HepG2 (cell line): ENCODE data around the gene SEC14L5. TPM values are rescaled to one million over a fixed set of nuclear protein-coding genes. Genes with fewer than 3 reads are reported as not detected.

Experiments
- BORCS8-MEF2B ChIP-seq: sonication (generic); formaldehyde crosslinking; IDR thresholded peaks from 2 replicates; pipeline ENCODE4 v1.8.0; 2022; ENCODE audit warnings: mild to moderate bottlenecking, missing genetic modification reagents
- GTF3A ChIP-seq: sonication (generic); formaldehyde crosslinking; conservative IDR thresholded peaks from 2 replicates; pipeline ENCODE4 v1.4.0; 2020; ENCODE audit warnings: mild to moderate bottlenecking, missing genetic modification reagents
- IRF2 ChIP-seq: IDR thresholded peaks from 2 replicates; pipeline ENCODE4 v1.6.1; 2018; ENCODE audit warnings: missing genetic modification reagents, missing compliant biosample characterization
- JARID2 ChIP-seq: sonication (generic); formaldehyde crosslinking; IDR thresholded peaks from 2 replicates; pipeline ENCODE4 v1.8.1; 2023; ENCODE audit warnings: missing genetic modification reagents, inconsistent platforms; ENCODE audit not compliant: insufficient replicate concordance
- MATR3 ChIP-seq: sonication (generic); formaldehyde crosslinking; IDR thresholded peaks from 2 replicates; pipeline ENCODE4 v1.4.0; 2020; ENCODE audit warnings: missing genetic modification reagents
- NCOA2 ChIP-seq: sonication (generic); formaldehyde crosslinking; IDR thresholded peaks from 2 replicates; pipeline ENCODE4 v1.8.0; 2022; ENCODE audit warnings: inconsistent platforms
- PCBP2 ChIP-seq: fragments of 200-400 bp; formaldehyde crosslinking; optimal IDR thresholded peaks from 2 replicates; pipeline ENCODE3; 2018; ENCODE audit warnings: low read length, low read depth; ENCODE audit not compliant: poor library complexity, severe bottlenecking
- SETDB1 ChIP-seq: sonication (generic); formaldehyde crosslinking; IDR thresholded peaks from 2 replicates; pipeline ENCODE4 v1.5.1; 2020; ENCODE audit warnings: missing genetic modification reagents, mild to moderate bottlenecking, borderline replicate concordance
- SMAD1 ChIP-seq: sonication (generic); formaldehyde crosslinking; IDR thresholded peaks from 2 replicates; pipeline ENCODE4 v1.4.0; 2020; ENCODE audit warnings: missing genetic modification reagents, low read depth, mild to moderate bottlenecking, borderline replicate concordance
- SMAD9 ChIP-seq: sonication (generic); formaldehyde crosslinking; IDR thresholded peaks from 2 replicates; pipeline ENCODE4 v1.5.1; 2020; ENCODE audit warnings: mild to moderate bottlenecking, missing genetic modification reagents
- ZMYM3 ChIP-seq: sonication (generic); formaldehyde crosslinking; IDR thresholded peaks from 2 replicates; pipeline ENCODE4 v1.5.1; 2020; ENCODE audit warnings: mild to moderate bottlenecking, missing genetic modification reagents
- ZNF160 ChIP-seq: sonication (generic); formaldehyde crosslinking; IDR thresholded peaks from 2 replicates; pipeline ENCODE4 v1.8.0; 2022; ENCODE audit warnings: mild to moderate bottlenecking, inconsistent platforms, missing genetic modification reagents
- ZNF556 ChIP-seq: sonication (generic); formaldehyde crosslinking; IDR thresholded peaks from 2 replicates; pipeline ENCODE4 v1.4.0; 2020; ENCODE audit warnings: mild to moderate bottlenecking, missing genetic modification reagents, borderline replicate concordance
- ZNF589 ChIP-seq: sonication (generic); formaldehyde crosslinking; conservative IDR thresholded peaks from 2 replicates; pipeline ENCODE4 v1.8.0; 2022; ENCODE audit warnings: mild to moderate bottlenecking, moderate library complexity, missing genetic modification reagents
- ZSCAN25 ChIP-seq: sonication (generic); formaldehyde crosslinking; IDR thresholded peaks from 2 replicates; pipeline ENCODE4 v1.8.0; 2022; ENCODE audit warnings: mild to moderate bottlenecking, missing genetic modification reagents
- polyA plus RNA-seq, 8 experiments: library from polyadenylated mRNA; depleted of rRNA in 3 of 8; stranded (reverse) in 7 of 8; unstranded in 1 of 8; fragments of >200 nt; fragmentation: Illumina TruSeq in 4 of 8; extraction: Trizol in 4 of 8; gene quantifications; 2 replicates each; pipeline versions ENCODE4 v1.2.1 to v1.2.3, GENCODE V29; 2011 to 2016; ENCODE audit warnings: low read depth in 4 of 8, missing spikeins in 1 of 8, mixed read lengths in 1 of 8; ENCODE audit not compliant: insufficient read depth in 1 of 8
- total RNA-seq, 5 experiments: library from RNA; depleted of rRNA; stranded (reverse); fragments of >200 nt; fragmentation: Illumina TruSeq; extraction: Trizol; gene quantifications; 2 replicates each; pipeline ENCODE4 v1.2.3, GENCODE V29; 2016; ENCODE audit warnings: low read depth in 1 of 5
- TF ChIP-seq, protein P1 (sequence below): sonication (generic); formaldehyde crosslinking; IDR thresholded peaks from 2 replicates; pipeline ENCODE4 v1.5.1; 2020; ENCODE audit warnings: mild to moderate bottlenecking, missing genetic modification reagents
- TF ChIP-seq, protein P2 (sequence below): sonication (generic); formaldehyde crosslinking; IDR thresholded peaks from 2 replicates; pipeline ENCODE4 v1.5.0; 2020; ENCODE audit warnings: missing genetic modification reagents
- TF ChIP-seq, protein P3 (sequence below): IDR thresholded peaks from 2 replicates; pipeline ENCODE4 v1.6.1; 2016; ENCODE audit warnings: mild to moderate bottlenecking, missing biosample characterization, missing genetic modification reagents
- TF ChIP-seq, protein P4 (sequence below): sonication (generic); formaldehyde crosslinking; IDR thresholded peaks from 2 replicates; pipeline ENCODE4 v1.5.0; 2020; ENCODE audit warnings: missing genetic modification reagents, mild to moderate bottlenecking, borderline replicate concordance
- TF ChIP-seq, protein P5 (sequence below): sonication (generic); formaldehyde crosslinking; IDR thresholded peaks from 2 replicates; pipeline ENCODE4 v1.8.0; 2022; ENCODE audit warnings: missing genetic modification reagents, low read depth, mild to moderate bottlenecking, borderline replicate concordance

The SEC14L5 gene
- total and polyA plus RNA-seq, 2 of the 13 experiments (the other 11 are each of a cell fraction or from before 2014, with no cell fraction given): 0.40 to 0.42 TPM

DNA sequence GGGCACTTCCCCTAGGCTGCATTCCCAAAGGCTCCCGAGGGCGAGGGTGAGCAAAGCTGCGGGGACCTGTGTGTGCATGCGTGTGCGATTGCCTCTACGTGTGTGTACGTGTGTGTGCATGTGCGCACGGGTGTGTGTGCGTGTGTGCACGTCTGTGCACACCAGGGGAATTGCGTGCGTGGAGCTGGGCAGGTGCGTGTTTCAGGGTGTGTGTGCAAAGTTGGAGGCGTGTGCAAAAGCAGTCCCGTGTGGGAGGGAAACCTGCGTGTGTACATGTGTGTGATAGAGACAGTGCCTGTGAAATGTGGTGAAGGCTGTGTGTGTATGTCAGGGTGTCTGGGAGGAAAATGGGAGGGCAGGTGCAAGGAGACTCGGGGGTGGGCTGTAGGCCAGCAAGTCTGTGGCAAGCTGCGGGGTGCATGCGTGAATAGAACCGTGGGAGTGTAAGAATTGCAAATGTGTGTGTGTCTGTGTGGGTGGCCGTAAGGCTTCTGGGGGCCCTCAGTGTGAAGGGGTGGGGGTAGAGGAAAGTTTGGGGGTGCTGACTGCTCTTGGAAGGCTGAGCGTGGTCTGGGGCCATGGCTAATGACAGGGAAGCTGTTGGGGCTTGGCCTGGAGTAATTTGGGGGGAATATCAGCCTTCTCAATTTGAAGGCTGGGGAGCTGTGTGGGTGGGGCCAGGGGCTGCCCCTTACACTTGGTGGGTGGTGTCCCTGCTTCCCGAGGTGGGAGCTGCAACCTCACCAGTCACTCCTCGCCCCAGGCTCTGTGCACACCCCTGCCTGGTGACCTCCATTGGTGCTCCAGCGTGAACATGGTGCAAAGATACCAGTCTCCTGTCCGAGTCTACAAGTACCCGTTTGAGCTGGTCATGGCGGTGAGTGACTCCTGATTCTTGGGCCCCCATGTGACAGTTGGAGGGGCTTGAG is 644 bp downstream of the SEC14L5 start (continued):
- TF ChIP-seq GTF3A (CRISPR knock-in tag): 0 out of 2 replicates have a peak, but pooled peaks have one; percentile 60
- TF ChIP-seq ZNF160: 0 out of 2 replicates have a peak, but pooled peaks have one; percentile 41
- TF ChIP-seq ZMYM3: peak; percentile 62
- TF ChIP-seq, protein P1, sequence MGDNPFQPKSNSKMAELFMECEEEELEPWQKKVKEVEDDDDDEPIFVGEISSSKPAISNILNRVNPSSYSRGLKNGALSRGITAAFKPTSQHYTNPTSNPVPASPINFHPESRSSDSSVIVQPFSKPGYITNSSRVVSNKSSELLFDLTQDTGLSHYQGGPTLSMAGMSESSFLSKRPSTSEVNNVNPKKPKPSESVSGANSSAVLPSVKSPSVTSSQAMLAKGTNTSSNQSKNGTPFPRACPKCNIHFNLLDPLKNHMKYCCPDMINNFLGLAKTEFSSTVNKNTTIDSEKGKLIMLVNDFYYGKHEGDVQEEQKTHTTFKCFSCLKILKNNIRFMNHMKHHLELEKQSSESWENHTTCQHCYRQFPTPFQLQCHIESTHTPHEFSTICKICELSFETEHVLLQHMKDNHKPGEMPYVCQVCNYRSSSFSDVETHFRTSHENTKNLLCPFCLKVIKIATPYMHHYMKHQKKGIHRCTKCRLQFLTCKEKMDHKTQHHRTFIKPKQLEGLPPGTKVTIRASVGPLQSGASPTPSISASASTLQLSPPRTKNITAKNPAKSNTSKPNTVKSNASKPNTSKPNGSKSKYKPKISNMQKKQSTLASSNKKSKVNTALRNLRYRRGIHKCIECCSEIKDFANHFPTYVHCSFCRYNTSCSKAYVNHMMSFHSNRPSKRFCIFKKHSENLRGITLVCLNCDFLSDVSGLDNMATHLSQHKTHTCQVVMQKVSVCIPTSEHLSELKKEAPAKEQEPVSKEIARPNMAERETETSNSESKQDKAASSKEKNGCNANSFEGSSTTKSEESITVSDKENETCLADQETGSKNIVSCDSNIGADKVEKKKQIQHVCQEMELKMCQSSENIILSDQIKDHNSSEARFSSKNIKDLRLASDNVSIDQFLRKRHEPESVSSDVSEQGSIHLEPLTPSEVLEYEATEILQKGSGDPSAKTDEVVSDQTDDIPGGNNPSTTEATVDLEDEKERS (CRISPR knock-in tag): peak; percentile 28; the same call in 1 of the 2 replicates
- no peak for TF ChIP-seq SETDB1 (CRISPR knock-in tag)
- TF ChIP-seq, protein P2, sequence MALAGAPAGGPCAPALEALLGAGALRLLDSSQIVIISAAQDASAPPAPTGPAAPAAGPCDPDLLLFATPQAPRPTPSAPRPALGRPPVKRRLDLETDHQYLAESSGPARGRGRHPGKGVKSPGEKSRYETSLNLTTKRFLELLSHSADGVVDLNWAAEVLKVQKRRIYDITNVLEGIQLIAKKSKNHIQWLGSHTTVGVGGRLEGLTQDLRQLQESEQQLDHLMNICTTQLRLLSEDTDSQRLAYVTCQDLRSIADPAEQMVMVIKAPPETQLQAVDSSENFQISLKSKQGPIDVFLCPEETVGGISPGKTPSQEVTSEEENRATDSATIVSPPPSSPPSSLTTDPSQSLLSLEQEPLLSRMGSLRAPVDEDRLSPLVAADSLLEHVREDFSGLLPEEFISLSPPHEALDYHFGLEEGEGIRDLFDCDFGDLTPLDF (CRISPR knock-in tag): no peak
- peak; percentile 26 for TF ChIP-seq JARID2 (CRISPR knock-in tag)
- peak; percentile 87 for TF ChIP-seq ZNF589 (CRISPR knock-in tag)
- TF ChIP-seq, protein P3, sequence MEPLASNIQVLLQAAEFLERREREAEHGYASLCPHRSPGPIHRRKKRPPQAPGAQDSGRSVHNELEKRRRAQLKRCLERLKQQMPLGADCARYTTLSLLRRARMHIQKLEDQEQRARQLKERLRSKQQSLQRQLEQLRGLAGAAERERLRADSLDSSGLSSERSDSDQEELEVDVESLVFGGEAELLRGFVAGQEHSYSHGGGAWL (CRISPR knock-in tag): 0 out of 2 replicates have a peak, but pooled peaks have one; percentile 66
- TF ChIP-seq SMAD9: peak; percentile 89; the same call in 1 of the 2 replicates
- TF ChIP-seq, protein P4, sequence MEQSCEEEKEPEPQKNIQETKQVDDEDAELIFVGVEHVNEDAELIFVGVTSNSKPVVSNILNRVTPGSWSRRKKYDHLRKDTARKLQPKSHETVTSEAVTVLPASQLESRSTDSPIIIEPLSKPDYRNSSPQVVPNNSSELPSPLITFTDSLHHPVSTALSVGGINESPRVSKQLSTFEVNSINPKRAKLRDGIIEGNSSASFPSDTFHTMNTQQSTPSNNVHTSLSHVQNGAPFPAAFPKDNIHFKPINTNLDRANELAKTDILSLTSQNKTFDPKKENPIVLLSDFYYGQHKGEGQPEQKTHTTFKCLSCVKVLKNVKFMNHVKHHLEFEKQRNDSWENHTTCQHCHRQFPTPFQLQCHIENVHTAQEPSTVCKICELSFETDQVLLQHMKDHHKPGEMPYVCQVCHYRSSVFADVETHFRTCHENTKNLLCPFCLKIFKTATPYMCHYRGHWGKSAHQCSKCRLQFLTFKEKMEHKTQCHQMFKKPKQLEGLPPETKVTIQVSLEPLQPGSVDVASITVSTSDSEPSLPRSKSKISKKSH: peak; percentile 8; the same call in 1 of the 2 replicates
- peak; percentile 34; the same call in 1 of the 2 replicates for TF ChIP-seq ZNF556
- TF ChIP-seq BORCS8-MEF2B (CRISPR knock-in tag): no peak; the same call in 1 of the 2 replicates
- 0 out of 2 replicates have a peak, but pooled peaks have one; percentile 3 for TF ChIP-seq SMAD1 (CRISPR knock-in tag)
- no peak for TF ChIP-seq NCOA2 (CRISPR knock-in tag)
- no peak for TF ChIP-seq IRF2 (CRISPR knock-in tag)
- TF ChIP-seq PCBP2: no peak
- no peak for TF ChIP-seq MATR3 (CRISPR knock-in tag)
- TF ChIP-seq, protein P5, sequence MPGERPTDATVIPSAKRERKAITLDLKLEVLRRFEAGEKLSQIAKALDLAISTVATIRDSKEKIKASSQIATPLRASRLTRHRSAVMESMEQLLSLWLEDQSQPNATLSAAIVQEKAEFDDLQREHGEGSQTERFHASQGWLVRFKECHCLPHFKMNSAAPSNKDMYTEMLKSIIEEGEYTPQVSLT (CRISPR knock-in tag): no peak
- TF ChIP-seq ZSCAN25 (CRISPR knock-in tag): 0 out of 2 replicates have a peak, but pooled peaks have one; percentile 18
